ENCODE data around the gene GLG1. TPM values are rescaled to one million over a fixed set of nuclear protein-coding genes. Genes with fewer than 3 reads are reported as not detected.

The GLG1 gene
- total and polyA plus RNA-seq, 2 donors (not counting 3 experiments of a cell fraction or from before 2014, with no cell fraction given), result 86.3 to 165 TPM

GRCh38 chr16:74654536-74655050 is 47.7 kb upstream of the GLG1 start:
- H3K4me3 ChIP-seq (replicated peaks in 1 of 3; ENCODE audit: insufficient read depth in 1 of 3, low read depth in 1 of 3, low read length in 3 of 3), result no peak overlapping the region
- POLR2A ChIA-PET, result no interaction called here
- CTCF ChIA-PET, result interaction anchor here (0.6 to 2.9 kb wide), 3 partner anchors 12 to 345 kb away, joined by 3 to 11 read pairs (median 3); partner anchors contain the start of gene RFWD3
- H2AFZ ChIP-seq (ENCODE audit: low read depth, low read length), result no peak overlapping the region
- TF ChIP-seq MAX (IDR thresholded peaks at IDR 0.05; ENCODE audit: insufficient read depth, insufficient read length) (no peak), POLR2AphosphoS5 (IDR thresholded peaks at IDR 0.05; ENCODE audit: insufficient read depth, low read depth, low read length) (no peak), JUN (IDR thresholded peaks at IDR 0.05; ENCODE audit: borderline replicate concordance, insufficient read depth, insufficient read length, low read depth) (no peak), POLR2A (IDR thresholded peaks at IDR 0.05; ENCODE audit: low read depth, low read length) (no peak), FOS (IDR thresholded peaks at IDR 0.05; ENCODE audit: borderline replicate concordance, insufficient read depth, low read length) (no peak), CTCF (IDR thresholded peaks at IDR 0.05; ENCODE audit: extremely low read depth in 1 of 2, insufficient read depth in 1 of 2, low read depth in 1 of 2, low read length in 2 of 2) (no peak), GATA2 (IDR thresholded peaks at IDR 0.05; ENCODE audit: insufficient read depth, insufficient read length, low read depth, low read length) (no peak), MYC (IDR thresholded peaks at IDR 0.05; ENCODE audit: low read depth, low read length) (no peak), EZH2 (IDR thresholded peaks at IDR 0.05; ENCODE audit: borderline replicate concordance, low read depth, low read length, severe bottlenecking) (no peak)
- H3K4me2 ChIP-seq (ENCODE audit: insufficient read depth, low read length), result no peak overlapping the region
- peaks cover 5% of the 10 kb centered on the region for H3K4me1 ChIP-seq (ENCODE audit: control insufficient read depth, extremely low read depth, insufficient read depth, low read length)
- dilution Hi-C loops (cut with MboI; ENCODE audit: extremely low pct_ligation_motif_present, low sequenced_read_pairs), result no loop called here
- H3K79me2 ChIP-seq (ENCODE audit: control insufficient read depth, insufficient read depth, low read length), result peaks cover 89% of the 10 kb centered on the region
- H3K9me3 ChIP-seq (replicated peaks; ENCODE audit: control insufficient read depth, insufficient read depth, low read length), result no peaks in the 10 kb centered on the region
- peaks cover 7% of the 10 kb centered on the region for H4K20me1 ChIP-seq (replicated peaks; ENCODE audit: control insufficient read depth, extremely low read depth, insufficient read depth, low read length)
- peaks cover 8 to 21% of the 10 kb centered on the region in 2 experiments for H3K36me3 ChIP-seq (ENCODE audit: control insufficient read depth in 2 of 2, extremely low read depth in 1 of 2, insufficient read depth in 2 of 2, low read length in 2 of 2)
- no peak for FAIRE-seq
- H3K9me1 ChIP-seq (replicated peaks; ENCODE audit: control insufficient read depth, extremely low read depth, insufficient read depth, low read length), result no peaks in the 10 kb centered on the region
- H3K27me3 ChIP-seq (ENCODE audit: control insufficient read depth in 2 of 2, insufficient read depth in 2 of 2, low read length in 2 of 2), result no peaks in the 10 kb centered on the region
- BruUV-seq (replicated peaks), result no TSS peak
- intact Hi-C loops (cut with micrococcal nuclease), result no loop called here
- H3K27ac ChIP-seq (ENCODE audit: insufficient read depth, low read depth, low read length), result no peak overlapping the region
- no peak for DNase-seq (ENCODE audit: low read depth, low spot score)
- no peak overlapping the region for H3K9ac ChIP-seq (replicated peaks; ENCODE audit: extremely low read depth, insufficient read depth, low read length)

All from endothelial cell of umbilical vein (primary cell).